ENCODE measurements around the gene THAP4.

THAP4 gene

DNA sequence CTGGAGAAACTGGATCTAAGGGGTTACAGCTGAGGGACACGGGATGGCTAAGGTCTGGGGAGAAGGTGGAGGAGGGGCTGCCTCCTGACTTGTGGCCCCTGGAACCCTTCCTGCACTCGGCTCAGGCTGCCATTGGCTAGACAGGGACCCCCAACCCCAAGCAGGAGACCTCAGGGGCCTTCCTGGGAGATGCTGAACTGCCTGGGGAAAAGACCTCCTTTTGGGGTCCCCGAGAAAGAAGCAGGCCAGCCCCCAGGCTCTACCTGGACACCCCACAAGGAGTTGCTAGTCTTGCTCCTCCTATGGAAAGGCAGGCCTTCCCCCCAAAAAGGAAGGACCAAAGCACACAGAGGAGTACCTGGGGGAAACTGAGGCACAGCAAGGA lies 88.5 kb downstream of the THAP4 start:
- DNase-seq (ENCODE audit: low spot score in 2 of 2): no peak
- Histone ChIP-seq H3K9me3 (no peaks in the 10 kb centered on the region), H3K36me3 (replicated peaks) (no peaks in the 10 kb centered on the region), H3K27me3 (ENCODE audit: low read depth) (no peaks in the 10 kb centered on the region), H3K4me3 (no peak overlapping the region), H3K4me1 (peaks cover 3% of the 10 kb centered on the region; the same call in 1 of the 2 replicates)
- in situ Hi-C loops (cut with MboI; ENCODE audit: low sequenced_read_pairs): no loop called here

DNA sequence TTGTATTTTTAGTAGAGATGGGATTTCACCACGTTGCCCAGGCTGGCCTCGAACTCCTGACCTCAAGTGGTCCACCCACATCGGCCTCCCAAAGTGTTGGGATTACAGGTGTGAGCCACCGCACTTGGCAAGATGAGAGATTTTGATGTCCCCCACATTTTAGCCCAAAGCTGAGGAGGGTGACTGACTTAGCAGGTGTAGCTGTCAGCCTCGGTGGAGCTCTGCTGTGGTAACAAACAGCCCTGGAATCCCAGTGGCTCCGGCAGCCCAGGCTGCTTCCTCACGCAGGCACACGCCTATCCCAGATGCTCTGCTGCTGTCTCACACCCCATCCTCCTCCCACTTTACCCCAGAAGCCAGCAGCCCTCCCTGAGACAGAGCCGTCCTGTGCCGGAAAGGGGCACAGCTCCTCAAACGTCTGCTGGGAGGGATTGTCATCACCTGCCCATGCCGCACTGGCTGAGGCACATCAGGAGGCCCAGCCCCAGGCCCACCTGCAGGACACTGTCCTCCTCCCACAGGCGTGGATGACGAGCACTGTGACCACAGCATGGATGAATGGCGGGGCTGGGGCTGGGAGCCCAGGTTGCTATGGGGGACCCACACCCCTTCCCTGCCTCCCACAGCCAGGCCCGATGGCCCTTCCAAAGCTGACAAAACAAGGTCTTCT lies 89.0 kb downstream of the THAP4 start:
- Histone ChIP-seq H3K4me1 (peaks cover 3% of the 10 kb centered on the region; the same call in 1 of the 2 replicates), H3K4me3 (no peak overlapping the region), H3K9me3 (no peaks in the 10 kb centered on the region), H3K36me3 (replicated peaks) (no peaks in the 10 kb centered on the region), H3K27me3 (ENCODE audit: low read depth) (no peaks in the 10 kb centered on the region)
- DNase-seq (ENCODE audit: low spot score in 2 of 2): no peak
- in situ Hi-C loops (cut with MboI; ENCODE audit: low sequenced_read_pairs): no loop called here

GRCh38 chr2:241546771-241547498 lies 90.0 kb downstream of the THAP4 start:
- DNase-seq (ENCODE audit: low spot score in 2 of 2): peak; percentile 39 to 66
- in situ Hi-C loops (cut with MboI; ENCODE audit: low sequenced_read_pairs): no loop called here
- H3K4me1 ChIP-seq: peaks cover 3% of the 10 kb centered on the region; the same call in 1 of the 2 replicates

GRCh38 chr2:241545523-241546473 lies 91.2 kb downstream of the THAP4 start:
- Histone ChIP-seq H3K4me1 (peaks cover 4% of the 10 kb centered on the region), H3K9me3 (no peaks in the 10 kb centered on the region), H3K27me3 (ENCODE audit: low read depth) (no peaks in the 10 kb centered on the region), H3K36me3 (replicated peaks) (no peaks in the 10 kb centered on the region), H3K4me3 (no peak overlapping the region)
- in situ Hi-C loops (cut with MboI; ENCODE audit: low sequenced_read_pairs): no loop called here
- DNase-seq (ENCODE audit: low spot score in 2 of 2): no peak

More at GRCh38 chr2:241546771-241547498, 90.0 kb downstream of the THAP4 start:
- Histone ChIP-seq H3K27me3 (ENCODE audit: low read depth) (no peaks in the 10 kb centered on the region), H3K36me3 (replicated peaks) (no peaks in the 10 kb centered on the region), H3K4me3 (no peak overlapping the region), H3K9me3 (no peaks in the 10 kb centered on the region)

GRCh38 chr2:241545106-241545505 lies 91.9 kb downstream of the THAP4 start:
- no peak overlapping the region for H3K4me3 ChIP-seq
- DNase-seq (ENCODE audit: low spot score in 2 of 2): no peak
- peaks cover 9% of the 10 kb centered on the region for H3K4me1 ChIP-seq
- H3K9me3 ChIP-seq: no peaks in the 10 kb centered on the region
- in situ Hi-C loops (cut with MboI; ENCODE audit: low sequenced_read_pairs): no loop called here
- no peaks in the 10 kb centered on the region for H3K36me3 ChIP-seq (replicated peaks)
- no peaks in the 10 kb centered on the region for H3K27me3 ChIP-seq (ENCODE audit: low read depth)

GRCh38 chr2:241542278-241542605 lies 94.7 kb downstream of the THAP4 start:
- in situ Hi-C loops (cut with MboI; ENCODE audit: low sequenced_read_pairs): no loop called here

GRCh38 chr2:241541564-241542277 lies 95.2 kb downstream of the THAP4 start:
- no peak for DNase-seq (ENCODE audit: low spot score in 2 of 2)
- H3K27me3 ChIP-seq (ENCODE audit: low read depth): no peaks in the 10 kb centered on the region
- in situ Hi-C loops (cut with MboI; ENCODE audit: low sequenced_read_pairs): no loop called here
- H3K9me3 ChIP-seq: no peaks in the 10 kb centered on the region
- no peaks in the 10 kb centered on the region for H3K36me3 ChIP-seq (replicated peaks)
- peaks cover 8% of the 10 kb centered on the region for H3K4me1 ChIP-seq
- H3K4me3 ChIP-seq: no peak overlapping the region

More at GRCh38 chr2:241542278-241542605, 94.7 kb downstream of the THAP4 start:
- DNase-seq (ENCODE audit: low spot score in 2 of 2): no peak
- Histone ChIP-seq H3K36me3 (replicated peaks) (no peaks in the 10 kb centered on the region), H3K4me3 (no peak overlapping the region), H3K4me1 (peaks cover 9% of the 10 kb centered on the region), H3K27me3 (ENCODE audit: low read depth) (no peaks in the 10 kb centered on the region), H3K9me3 (no peaks in the 10 kb centered on the region)

DNA sequence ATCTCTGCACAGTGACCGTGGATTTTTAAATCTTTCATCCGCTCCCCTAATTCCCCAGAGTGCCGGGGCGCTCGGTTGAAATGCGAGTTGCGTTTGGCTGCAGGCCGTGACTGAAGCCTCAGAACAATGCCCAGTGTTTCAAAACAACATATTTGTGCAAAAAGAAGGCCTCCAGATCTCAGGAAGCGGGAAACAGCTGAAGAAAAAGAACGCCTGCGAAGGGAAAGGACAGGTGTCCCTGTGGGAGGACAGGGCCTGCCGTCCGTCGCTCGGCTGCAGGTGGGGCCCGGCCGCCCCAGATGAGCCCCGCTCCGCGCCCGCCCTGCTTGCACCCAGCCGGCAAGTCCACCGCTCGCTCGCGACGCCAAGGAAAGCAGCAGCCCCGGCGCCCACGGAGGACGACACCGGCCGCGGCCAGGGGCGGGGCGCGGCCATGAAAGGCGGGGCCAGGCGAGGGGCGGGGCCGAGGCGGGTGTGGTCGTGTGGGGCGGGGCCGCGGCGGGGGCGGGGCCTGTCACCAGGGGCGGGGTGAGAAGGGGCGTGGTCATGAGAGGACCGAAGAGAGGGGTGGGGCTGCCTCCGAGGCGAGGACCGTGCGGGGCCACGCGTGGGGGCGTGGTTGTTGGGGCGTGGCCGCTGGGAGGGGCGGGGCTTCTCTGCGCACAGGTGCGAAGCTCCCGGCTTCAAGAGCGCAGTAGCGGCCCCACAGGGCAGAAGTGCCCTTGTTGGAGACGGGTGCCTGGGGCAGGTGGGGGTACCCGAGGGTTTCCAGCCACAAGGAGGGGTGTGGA lies 96.0 kb downstream of the THAP4 start:
- in situ Hi-C loops (cut with MboI; ENCODE audit: low sequenced_read_pairs): no loop called here

GRCh38 chr2:241540401-241540770 lies 96.6 kb downstream of the THAP4 start:
- peak overlapping the region; percentile 41 for H3K4me3 ChIP-seq
- H3K9me3 ChIP-seq: no peaks in the 10 kb centered on the region
- in situ Hi-C loops (cut with MboI; ENCODE audit: low sequenced_read_pairs): no loop called here
- H3K36me3 ChIP-seq (replicated peaks): no peaks in the 10 kb centered on the region
- H3K27me3 ChIP-seq (ENCODE audit: low read depth): no peaks in the 10 kb centered on the region
- DNase-seq (ENCODE audit: low spot score in 2 of 2): no peak
- H3K4me1 ChIP-seq: peaks cover 7% of the 10 kb centered on the region; the same call in 1 of the 2 replicates

More for the DNA sequence above, 96.0 kb downstream of the THAP4 start:
- Histone ChIP-seq H3K36me3 (replicated peaks) (no peaks in the 10 kb centered on the region), H3K9me3 (no peaks in the 10 kb centered on the region), H3K4me3 (peak overlapping the region; percentile 41), H3K27me3 (ENCODE audit: low read depth) (no peaks in the 10 kb centered on the region), H3K4me1 (peaks cover 7% of the 10 kb centered on the region; the same call in 1 of the 2 replicates)
- peak; percentile 36 to 90 for DNase-seq (ENCODE audit: low spot score in 2 of 2)

- Histone ChIP-seq H3K9me3 (no peaks in the 10 kb centered on the region), H3K36me3 (replicated peaks) (no peaks in the 10 kb centered on the region), H3K4me3 (no peak overlapping the region; the same call in 1 of the 2 replicates), H3K4me1 (peaks cover 7% of the 10 kb centered on the region; the same call in 1 of the 2 replicates), H3K27me3 (ENCODE audit: low read depth) (no peaks in the 10 kb centered on the region)
- no peak for DNase-seq (ENCODE audit: low spot score in 2 of 2)
- in situ Hi-C loops (cut with MboI; ENCODE audit: low sequenced_read_pairs): no loop called here
Observed at GRCh38 chr2:241539616-241540374, 97.2 kb downstream of the THAP4 start.

- peaks cover 7% of the 10 kb centered on the region; the same call in 1 of the 2 replicates for H3K4me1 ChIP-seq
- no peak for DNase-seq (ENCODE audit: low spot score in 2 of 2)
- no peaks in the 10 kb centered on the region for H3K27me3 ChIP-seq (ENCODE audit: low read depth)
- H3K9me3 ChIP-seq: no peaks in the 10 kb centered on the region
- no peak overlapping the region for H3K4me3 ChIP-seq
- no peaks in the 10 kb centered on the region for H3K36me3 ChIP-seq (replicated peaks)
- in situ Hi-C loops (cut with MboI; ENCODE audit: low sequenced_read_pairs): no loop called here
Observed at GRCh38 chr2:241538838-241539615, 97.9 kb downstream of the THAP4 start.
